ENCODE results near the gene EIF2S2. TPM values are rescaled to one million over a fixed set of nuclear protein-coding genes. Genes with fewer than 3 reads are reported as not detected.

The EIF2S2 gene
- total and polyA plus RNA-seq, 4 donors = 30.8 to 37.9 (median 31.5) TPM

- H3K27me3 ChIP-seq (ENCODE audit: control insufficient read depth in 4 of 4, insufficient read depth in 4 of 4, low read length in 3 of 4) = no peaks in the 10 kb centered on the region
- H3K4me3 ChIP-seq (ENCODE audit: low read depth in 1 of 3, low read length in 3 of 3) = no peak overlapping the region
- peaks cover 6 to 34% (median 14%) of the 10 kb centered on the region in 4 donors for H3K4me1 ChIP-seq (ENCODE audit: control insufficient read depth in 4 of 4, insufficient read depth in 4 of 4, low read length in 3 of 4)
- no peak for DNase-seq (ENCODE audit: low spot score)
- H3K9ac ChIP-seq (ENCODE audit: low read depth in 1 of 2, low read length in 2 of 2) = no peak overlapping the region
- 92% methylated on average over 6 of the region's 6 CpGs for whole genome bisulfite sequencing
- no peak overlapping the region for H3K27ac ChIP-seq (ENCODE audit: low read depth in 1 of 2, low read length in 2 of 2)
- no peak for TF ChIP-seq GABPA (IDR thresholded peaks at IDR 0.05 in 1 of 2, conservative IDR thresholded peaks at IDR 0.05 in 1 of 2)
- no peak for TF ChIP-seq HNF4G (IDR thresholded peaks at IDR 0.05)
- TF ChIP-seq MAX (IDR thresholded peaks at IDR 0.05) = no peak
- no peak for TF ChIP-seq SP1 (IDR thresholded peaks at IDR 0.05)
- no peak for TF ChIP-seq JUND (IDR thresholded peaks at IDR 0.05)
- no peak for TF ChIP-seq ZBTB33 (IDR thresholded peaks at IDR 0.05)
- TF ChIP-seq CTCF (IDR thresholded peaks at IDR 0.05; ENCODE audit: low read depth, low read length, missing input control) = no peak
- TF ChIP-seq TAF1 (conservative IDR thresholded peaks at IDR 0.05) = no peak
- peaks cover 4 to 16% (median 13%) of the 10 kb centered on the region in 4 donors for H3K36me3 ChIP-seq (ENCODE audit: control insufficient read depth in 4 of 4, insufficient read depth in 3 of 4, low read depth in 1 of 4, low read length in 3 of 4)
- H3K9me3 ChIP-seq (ENCODE audit: control insufficient read depth in 4 of 4, low read length in 3 of 4) = no peaks in the 10 kb centered on the region
Measured at GRCh38 chr20:34109442-34109841, 2.6 kb downstream of the EIF2S2 start.

GRCh38 chr20:34108616-34109174, 3.3 kb downstream of the EIF2S2 start:
- H3K27me3 ChIP-seq (ENCODE audit: control insufficient read depth in 4 of 4, insufficient read depth in 4 of 4, low read length in 3 of 4) = no peaks in the 10 kb centered on the region
- DNase-seq (ENCODE audit: low spot score) = no peak
- TF ChIP-seq FOXA1 (IDR thresholded peaks at IDR 0.05) (no peak), FOXA2 (IDR thresholded peaks at IDR 0.05) (no peak), ATF3 (IDR thresholded peaks at IDR 0.05) (no peak), NR2F2 (IDR thresholded peaks at IDR 0.05) (no peak), ZBTB33 (IDR thresholded peaks at IDR 0.05) (no peak), EGR1 (IDR thresholded peaks at IDR 0.05; ENCODE audit: low read depth in 2 of 2) (no peak), RAD21 (IDR thresholded peaks at IDR 0.05) (no peak), REST (IDR thresholded peaks at IDR 0.05) (no peak), TAF1 (conservative IDR thresholded peaks at IDR 0.05) (no peak)
- WGBS = 90% methylated on average over 4 of the region's 4 CpGs
- no peaks in the 10 kb centered on the region for H3K9me3 ChIP-seq (ENCODE audit: control insufficient read depth in 4 of 4, low read length in 3 of 4)
- H3K4me3 ChIP-seq (ENCODE audit: low read depth in 1 of 3, low read length in 3 of 3) = no peak overlapping the region
- H3K4me1 ChIP-seq (ENCODE audit: control insufficient read depth in 4 of 4, insufficient read depth in 4 of 4, low read length in 3 of 4) = peaks cover 6 to 34% (median 14%) of the 10 kb centered on the region in 4 donors
- no peak overlapping the region for H3K27ac ChIP-seq (ENCODE audit: low read depth in 1 of 2, low read length in 2 of 2)
- H3K36me3 ChIP-seq (ENCODE audit: control insufficient read depth in 4 of 4, insufficient read depth in 3 of 4, low read depth in 1 of 4, low read length in 3 of 4) = peaks cover 4 to 22% (median 19%) of the 10 kb centered on the region in 4 donors
- H3K9ac ChIP-seq (ENCODE audit: low read depth in 1 of 2, low read length in 2 of 2) = no peak overlapping the region

All from liver (tissue), 9 donors.